Activated gamma-delta T cell (primary cell): ENCODE data around the gene GARNL3.

Source experiments
- DNase-seq: peaks from one replicate; lab custom pipeline; 2025; lab: John Stamatoyannopoulos, UW

Gene GARNL3

GRCh38 chr9:127237801-127238200 is 26.8 kb upstream of the GARNL3 start:
- no peak for DNase-seq

- DNase-seq: no peak
Measured at GRCh38 chr9:127241354-127241753, 23.2 kb upstream of the GARNL3 start.

GRCh38 chr9:127244609-127245601 is 19.7 kb upstream of the GARNL3 start:
- DNase-seq: peak; percentile 89

- no peak for DNase-seq
Measured at GRCh38 chr9:127245637-127246164, 18.9 kb upstream of the GARNL3 start.

- no peak for DNase-seq
Measured at GRCh38 chr9:127248241-127248640, 16.3 kb upstream of the GARNL3 start.

- no peak for DNase-seq
Measured at GRCh38 chr9:127249877-127250276, 14.7 kb upstream of the GARNL3 start.

GRCh38 chr9:127250896-127251391 is 13.6 kb upstream of the GARNL3 start:
- DNase-seq: no peak

- DNase-seq: no peak
Measured at GRCh38 chr9:127252410-127253318, 11.9 kb upstream of the GARNL3 start.

- DNase-seq: no peak
Measured at GRCh38 chr9:127253446-127253845, 11.1 kb upstream of the GARNL3 start.

GRCh38 chr9:127255692-127256091 is 8.9 kb upstream of the GARNL3 start:
- no peak for DNase-seq

GRCh38 chr9:127256324-127256723 is 8.2 kb upstream of the GARNL3 start:
- no peak for DNase-seq

- no peak for DNase-seq
Measured at GRCh38 chr9:127258606-127259471, 5.7 kb upstream of the GARNL3 start.

GRCh38 chr9:127262602-127263001 is 2.0 kb upstream of the GARNL3 start:
- DNase-seq: no peak

GRCh38 chr9:127263237-127263636 is 1.3 kb upstream of the GARNL3 start:
- DNase-seq: no peak

- no peak for DNase-seq
Measured at GRCh38 chr9:127263664-127264063, 910 bp upstream of the GARNL3 start.

GRCh38 chr9:127267793-127268525 is 3.4 kb downstream of the GARNL3 start:
- DNase-seq: no peak

GRCh38 chr9:127269449-127269848 is 4.9 kb downstream of the GARNL3 start:
- no peak for DNase-seq

- DNase-seq: no peak
Measured at GRCh38 chr9:127273326-127273725, 8.8 kb downstream of the GARNL3 start.

GRCh38 chr9:127277099-127277498 is 12.5 kb downstream of the GARNL3 start:
- no peak for DNase-seq

GRCh38 chr9:127277770-127278169 is 13.2 kb downstream of the GARNL3 start:
- DNase-seq: no peak
